ENCODE results near the gene FBXL14.

FBXL14 gene

GRCh38 chr12:1622406-1622805 is 28.0 kb upstream of the FBXL14 start:
- Histone ChIP-seq H3K36me3 (ENCODE audit: control insufficient read depth in 2 of 2, insufficient read depth in 1 of 2, low read length in 2 of 2) (no peaks in the 10 kb centered on the region), H3K4me3 (ENCODE audit: low read depth, low read length) (no peak overlapping the region), H3K27ac (ENCODE audit: extremely low read depth, low read depth, low read length) (no peak overlapping the region), H3K9me3 (ENCODE audit: control insufficient read depth, insufficient read depth, low read depth, low read length) (no peaks in the 10 kb centered on the region), H3K4me1 (ENCODE audit: control insufficient read depth, insufficient read depth, low read length) (peaks cover 7% of the 10 kb centered on the region)
- ChIA-PET POLR2A (no interaction called here), CTCF (interaction anchor here (0.7 to 2.0 kb wide), 3 partner anchors 10 to 93 kb away, joined by 3 to 15 read pairs (median 3); no protein-coding TSS in a partner anchor)
- TF ChIP-seq ZNF2 (tag by site-specific recombination; IDR thresholded peaks at IDR 0.05) (no peak), ZFHX2 (tag by site-specific recombination; conservative IDR thresholded peaks at IDR 0.05) (no peak), ZNF561 (tag by site-specific recombination; IDR thresholded peaks at IDR 0.05; ENCODE audit: borderline replicate concordance) (no peak), YY2 (tag by site-specific recombination; IDR thresholded peaks at IDR 0.05) (no peak), ZNF596 (tag by site-specific recombination; IDR thresholded peaks at IDR 0.05) (no peak)

- POLR2A ChIA-PET: no interaction called here
- Histone ChIP-seq H3K36me3 (ENCODE audit: control insufficient read depth in 2 of 2, insufficient read depth in 1 of 2, low read length in 2 of 2) (no peaks in the 10 kb centered on the region), H3K27ac (ENCODE audit: extremely low read depth, low read depth, low read length) (no peak overlapping the region), H3K9me3 (ENCODE audit: control insufficient read depth, insufficient read depth, low read depth, low read length) (no peaks in the 10 kb centered on the region), H3K4me3 (ENCODE audit: low read depth, low read length) (no peak overlapping the region), H3K4me1 (ENCODE audit: control insufficient read depth, insufficient read depth, low read length) (peaks cover 7% of the 10 kb centered on the region)
- TF ChIP-seq ZNF274 (IDR thresholded peaks at IDR 0.05; ENCODE audit: low read length): no peak
- no peak for TF ChIP-seq ZNF274 (tag by site-specific recombination; IDR thresholded peaks at IDR 0.05; ENCODE audit: borderline replicate concordance)
- TF ChIP-seq ZNF654 (tag by site-specific recombination; IDR thresholded peaks at IDR 0.05; ENCODE audit: low read depth): no peak
- TF ChIP-seq ZFP37 (tag by site-specific recombination; IDR thresholded peaks at IDR 0.05): no peak
- no peak for TF ChIP-seq ZNF221 (tag by site-specific recombination; IDR thresholded peaks at IDR 0.05; ENCODE audit: borderline replicate concordance)
- no peak for TF ChIP-seq ZNF280D (tag by site-specific recombination; IDR thresholded peaks at IDR 0.05)
- TF ChIP-seq HOXA7 (CRISPR knock-in tag; IDR thresholded peaks at IDR 0.05; ENCODE audit: borderline replicate concordance): no peak
- TF ChIP-seq ZBTB6 (tag by site-specific recombination; IDR thresholded peaks at IDR 0.05): no peak
- TF ChIP-seq TRIM28 (IDR thresholded peaks at IDR 0.05; ENCODE audit: borderline replicate concordance, low read length): no peak
- no peak for TF ChIP-seq ZNF121 (tag by site-specific recombination; IDR thresholded peaks at IDR 0.05)
- no peak for TF ChIP-seq ZNF19 (tag by site-specific recombination; IDR thresholded peaks at IDR 0.05; ENCODE audit: low read depth)
- no peak for TF ChIP-seq ZNF138 (tag by site-specific recombination; IDR thresholded peaks at IDR 0.05; ENCODE audit: borderline replicate concordance)
- no peak for TF ChIP-seq ZNF501 (tag by site-specific recombination; IDR thresholded peaks at IDR 0.05)
- TF ChIP-seq MEIS1 (CRISPR knock-in tag; IDR thresholded peaks at IDR 0.05; ENCODE audit: borderline replicate concordance): no peak
- TF ChIP-seq ZNF510 (tag by site-specific recombination; IDR thresholded peaks at IDR 0.05; ENCODE audit: insufficient replicate concordance): no peak
- CTCF ChIA-PET: interaction anchor here (1.0 kb wide), 1 partner anchor 32 kb away, joined by 3 read pairs; no protein-coding TSS in a partner anchor
These were observed 25.7 kb upstream of the FBXL14 start for GRCh38 chr12:1620092-1620491.

- Histone ChIP-seq H3K9me3 (ENCODE audit: control insufficient read depth, insufficient read depth, low read depth, low read length) (no peaks in the 10 kb centered on the region), H3K4me3 (ENCODE audit: low read depth, low read length) (no peak overlapping the region), H3K36me3 (ENCODE audit: control insufficient read depth in 2 of 2, insufficient read depth in 1 of 2, low read length in 2 of 2) (no peaks in the 10 kb centered on the region), H3K4me1 (ENCODE audit: control insufficient read depth, insufficient read depth, low read length) (peaks cover 7% of the 10 kb centered on the region), H3K27ac (ENCODE audit: extremely low read depth, low read depth, low read length) (no peak overlapping the region)
- ChIA-PET CTCF (interaction anchor here (0.6 to 1.0 kb wide), 3 partner anchors 11 to 32 kb away, joined by 3 to 4 read pairs (median 3); no protein-coding TSS in a partner anchor), POLR2A (no interaction called here)
- TF ChIP-seq YY2 (tag by site-specific recombination; IDR thresholded peaks at IDR 0.05) (no peak), ZNF138 (tag by site-specific recombination; IDR thresholded peaks at IDR 0.05; ENCODE audit: borderline replicate concordance) (no peak), HIC1 (tag by site-specific recombination; IDR thresholded peaks at IDR 0.05) (no peak), ZSCAN16 (tag by site-specific recombination; IDR thresholded peaks at IDR 0.05) (no peak), REPIN1 (tag by site-specific recombination; IDR thresholded peaks at IDR 0.05; ENCODE audit: low read depth) (no peak), ZNF701 (tag by site-specific recombination; IDR thresholded peaks at IDR 0.05) (no peak), ZNF121 (tag by site-specific recombination; IDR thresholded peaks at IDR 0.05) (no peak), ZNF629 (tag by site-specific recombination; IDR thresholded peaks at IDR 0.05) (no peak), ZFP3 (tag by site-specific recombination; IDR thresholded peaks at IDR 0.05; ENCODE audit: low read depth) (no peak), ZNF670 (tag by site-specific recombination; IDR thresholded peaks at IDR 0.05; ENCODE audit: low read depth) (no peak), KLF9 (tag by site-specific recombination; IDR thresholded peaks at IDR 0.05; ENCODE audit: low read depth) (no peak), ZNF596 (tag by site-specific recombination; IDR thresholded peaks at IDR 0.05) (no peak)
These were observed 25.2 kb upstream of the FBXL14 start for GRCh38 chr12:1619587-1619986.
